ENCODE data around the gene NFIX. TPM values are rescaled to one million over a fixed set of nuclear protein-coding genes. Genes with fewer than 3 reads are reported as not detected.
A peak's percentile ranks its signal among the peaks of the same experiment; 100 is the strongest.

NFIX gene
- total and polyA plus RNA-seq, 12 donors, result 16.8 to 162 (median 138) TPM

GRCh38 chr19:13057147-13057572 lies 61.9 kb downstream of the NFIX start:
- DNase-seq (no peak), ATAC-seq (no peak)
- H3K4me3 ChIP-seq, result peak overlapping the region in 1 of 10 donors; percentile 6
- TF ChIP-seq CTCF (IDR thresholded peaks at IDR 0.05), result no peak
- H3K36me3 ChIP-seq, result no peaks in the 10 kb centered on the region
- H3K27me3 ChIP-seq, result no peaks in the 10 kb centered on the region
- intact Hi-C loops (cut with DNase I), result loop anchor here in 2 of 10 donors (5.0 to 10.0 kb wide), 2 partner anchors 35 to 62 kb away; partner anchors contain the start of gene NFIX (in 1 of the 2)
- H3K4me1 ChIP-seq, result peaks cover 82 to 100% (median 100%) of the 10 kb centered on the region in 9 donors
- WGBS, 2 donors, result 40 to 60% methylated on average over 15 of the region's 15 CpGs
- H3K9me3 ChIP-seq, result no peaks in the 10 kb centered on the region
- H3K27ac ChIP-seq, result peak overlapping the region; percentile 51 to 99 (median 96)

GRCh38 chr19:13057744-13058143 lies 62.5 kb downstream of the NFIX start:
- no peaks in the 10 kb centered on the region for H3K36me3 ChIP-seq
- H3K4me1 ChIP-seq, result peaks cover 81 to 100% (median 100%) of the 10 kb centered on the region in 9 donors
- no peak for ATAC-seq
- peak overlapping the region; percentile 51 to 99 (median 96) for H3K27ac ChIP-seq
- no peaks in the 10 kb centered on the region for H3K27me3 ChIP-seq
- H3K9me3 ChIP-seq, result no peaks in the 10 kb centered on the region
- H3K4me3 ChIP-seq, result peak overlapping the region in 1 of 10 donors; percentile 6
- intact Hi-C loops (cut with DNase I), result loop anchor here in 3 of 10 donors (2.0 to 10.0 kb wide), 3 partner anchors 35 to 73 kb away; partner anchors contain the start of gene NFIX (in 1 of the 3)
- WGBS, 2 donors, result 38 to 48% methylated on average over 2 of the region's 2 CpGs
- TF ChIP-seq CTCF (IDR thresholded peaks at IDR 0.05), result no peak
- DNase-seq, result no peak

DNA sequence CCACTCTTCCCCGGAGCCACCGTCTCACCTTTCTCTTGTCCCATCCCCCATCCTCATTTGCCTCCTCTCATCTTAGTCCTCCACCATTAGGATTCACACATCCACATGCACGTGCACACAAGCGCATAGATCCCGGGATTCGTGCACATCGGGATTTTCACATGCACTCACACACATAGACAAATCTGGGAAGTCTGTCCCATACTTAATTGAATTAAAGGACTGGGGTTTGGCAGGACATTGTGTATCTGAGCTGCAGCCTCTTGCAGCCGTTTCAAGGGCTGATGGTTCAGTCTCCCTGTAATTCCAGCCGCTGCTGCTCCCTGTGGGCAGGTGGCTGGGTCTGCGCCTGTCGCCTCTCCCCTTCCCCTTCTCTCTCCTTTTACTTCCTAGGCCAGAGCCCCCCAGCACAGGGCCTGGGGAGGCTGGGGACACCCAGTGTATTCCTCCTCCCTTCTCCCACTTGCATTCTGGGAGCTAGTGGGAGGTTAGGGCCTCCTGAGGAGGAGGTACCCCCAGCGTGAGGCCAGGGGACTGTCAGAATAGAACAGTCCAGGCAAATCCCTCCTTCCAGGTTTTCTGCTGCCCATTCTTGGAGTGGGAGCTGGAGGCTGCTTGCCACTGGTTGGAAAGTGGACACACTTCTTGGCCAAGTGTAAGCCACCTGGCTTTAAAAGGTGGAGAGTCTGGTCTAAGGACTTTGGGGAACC lies 63.8 kb downstream of the NFIX start:
- Histone ChIP-seq H3K27ac (peak overlapping the region; percentile 50 to 99 (median 96)), H3K4me3 (no peak overlapping the region), H3K36me3 (no peaks in the 10 kb centered on the region), H3K4me1 (peaks cover 76 to 100% (median 100%) of the 10 kb centered on the region in 9 donors), H3K27me3 (no peaks in the 10 kb centered on the region), H3K9me3 (no peaks in the 10 kb centered on the region)
- TF ChIP-seq CTCF (IDR thresholded peaks at IDR 0.05), result peak in 5 of 9 donors; percentile 6 to 34 (median 28)
- DNase-seq, result no peak
- intact Hi-C loops (cut with DNase I), result loop anchor here in 3 of 10 donors (2.0 to 10.0 kb wide), 3 partner anchors 37 to 74 kb away; partner anchors contain the start of gene NFIX (in 1 of the 3)
- 53 to 68% methylated on average over 12 of the region's 12 CpGs for WGBS, 2 donors
- ATAC-seq, result peak in 1 of 8 donors; percentile 27

DNA sequence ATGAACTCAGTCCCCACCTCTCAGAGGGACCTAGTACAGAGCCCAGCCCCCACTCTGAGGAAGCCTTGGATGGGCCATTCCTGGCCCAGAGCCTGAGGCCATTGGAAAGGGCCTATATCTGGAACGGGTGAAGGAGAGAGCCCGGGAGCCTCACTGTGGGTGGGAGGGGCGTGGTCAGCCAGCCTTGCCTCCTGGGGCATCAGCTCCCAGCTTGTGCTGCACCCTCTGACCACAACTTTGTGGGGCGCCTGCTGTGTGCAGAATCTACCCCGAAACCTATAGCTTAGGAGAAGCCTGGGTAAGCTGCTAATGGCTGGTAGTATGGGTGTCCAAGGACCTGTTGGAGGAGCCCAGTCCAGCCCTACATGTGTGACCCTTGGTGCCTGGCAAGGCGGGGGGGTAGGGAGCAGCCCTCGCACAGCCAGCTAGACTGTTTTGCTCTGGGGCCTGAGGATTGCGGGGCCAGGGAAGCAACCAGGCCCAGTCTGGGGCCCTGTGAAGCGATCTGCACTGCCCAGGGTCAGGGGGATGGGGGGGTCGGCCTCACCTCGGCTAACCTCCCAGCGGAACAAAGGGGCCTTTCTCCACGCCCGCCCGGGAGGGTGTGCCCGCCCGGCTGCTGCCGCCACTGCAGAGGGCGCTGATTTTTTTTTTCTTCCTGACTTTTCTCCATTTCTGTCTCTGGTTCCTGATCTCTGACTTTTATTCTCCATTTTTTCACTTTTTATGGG lies 65.1 kb downstream of the NFIX start:
- H3K27ac ChIP-seq, result peak overlapping the region; percentile 67 to 99 (median 96)
- DNase-seq (peak in 1 of 2 donors; percentile 71), ATAC-seq (peak in 6 of 8 donors; percentile 3 to 39 (median 11))
- peak in 1 of 9 donors; percentile 12 for TF ChIP-seq CTCF (IDR thresholded peaks at IDR 0.05)
- WGBS, 2 donors, result 29 to 38% methylated on average over 19 of the region's 19 CpGs
- peaks cover 76 to 100% (median 100%) of the 10 kb centered on the region in 9 donors for H3K4me1 ChIP-seq
- H3K4me3 ChIP-seq, result peak overlapping the region in 9 of 10 donors; percentile 33 to 56 (median 49)
- no peaks in the 10 kb centered on the region for H3K27me3 ChIP-seq
- no peaks in the 10 kb centered on the region for H3K36me3 ChIP-seq
- intact Hi-C loops (cut with DNase I), result loop anchor here in 8 of 10 donors (2.0 to 10.0 kb wide), 8 partner anchors 28 to 78 kb away; partner anchors contain the start of genes NFIX (in 3 of the 8) and LYL1 (in 1 of the 8)
- H3K9me3 ChIP-seq, result no peaks in the 10 kb centered on the region

All from heart right ventricle (tissue), 16 donors.